H9 (cell line): ENCODE results near the gene KIAA0930. TPM values are rescaled to one million over a fixed set of nuclear protein-coding genes. Genes with fewer than 3 reads are reported as not detected.
A peak's percentile ranks its signal among the peaks of the same experiment; 100 is the strongest.

Experiments used
- DNase-seq: peaks from one replicate; pipeline ENCODE4 v3.0.0-alpha.2; 2017
- H2AFZ ChIP-seq: one replicate; pipeline ENCODE4 v1.6.1; 2013; ENCODE audit warnings: mild to moderate bottlenecking, low read length, control low read depth, moderate library complexity
- H2AK5ac ChIP-seq: 2 replicates; pipeline ENCODE4 v1.6.1; 2013; ENCODE audit warnings: low read length, control low read depth, mixed read lengths; ENCODE audit not compliant: insufficient read length
- H2BK120ac ChIP-seq: one replicate; pipeline ENCODE4 v1.6.1; 2013; ENCODE audit warnings: low read depth, mild to moderate bottlenecking, low read length, control low read depth, inconsistent platforms; ENCODE audit not compliant: poor library complexity, severe bottlenecking
- H2BK12ac ChIP-seq: 2 replicates; pipeline ENCODE4 v1.6.1; 2013; ENCODE audit warnings: low read length, control low read depth, mixed read lengths, low read depth; ENCODE audit not compliant: insufficient read length
- H2BK15ac ChIP-seq: 2 replicates; pipeline ENCODE4 v1.6.1; 2013; ENCODE audit warnings: low read depth, low read length, control low read depth
- H2BK20ac ChIP-seq: one replicate; pipeline ENCODE4 v1.6.1; 2013; ENCODE audit warnings: low read depth, mild to moderate bottlenecking, low read length, control low read depth, inconsistent platforms; ENCODE audit not compliant: poor library complexity, severe bottlenecking
- H2BK5ac ChIP-seq: 2 replicates; pipeline ENCODE4 v1.6.1; 2013; ENCODE audit warnings: low read length, control low read depth, mixed read lengths; ENCODE audit not compliant: insufficient read length
- H3K14ac ChIP-seq: 2 replicates; pipeline ENCODE4 v1.6.1; 2013; ENCODE audit warnings: low read length, control low read depth; ENCODE audit not compliant: insufficient read depth
- H3K18ac ChIP-seq: 2 replicates; pipeline ENCODE4 v1.6.1; 2013; ENCODE audit warnings: low read depth, mild to moderate bottlenecking, mixed read lengths, low read length, control low read depth; ENCODE audit not compliant: insufficient read length
- H3K23ac ChIP-seq: 2 replicates; pipeline ENCODE4 v1.6.1; 2013; ENCODE audit warnings: low read length, control low read depth, mixed read lengths, low read depth; ENCODE audit not compliant: insufficient read length
- H3K23me2 ChIP-seq: 2 replicates; pipeline ENCODE4 v1.6.1; 2013; ENCODE audit warnings: low read depth, mild to moderate bottlenecking, mixed read lengths, low read length, control low read depth; ENCODE audit not compliant: insufficient read length, poor library complexity, severe bottlenecking
- H3K27ac ChIP-seq: 2 replicates; pipeline ENCODE4 v1.5.1; 2013; ENCODE audit warnings: low read length, control low read depth, mixed read lengths, low read depth; ENCODE audit not compliant: insufficient read length
- H3K27me3 ChIP-seq: 2 replicates; pipeline ENCODE4 v1.6.1; 2013; ENCODE audit warnings: low read length, control low read depth, inconsistent platforms; ENCODE audit not compliant: insufficient read depth
- H3K4ac ChIP-seq: 2 replicates; pipeline ENCODE4 v1.6.1; 2013; ENCODE audit warnings: low read depth, mild to moderate bottlenecking, control low read depth, inconsistent platforms, low read length, moderate library complexity
- H3K4me1 ChIP-seq: 2 replicates; pipeline ENCODE4 v1.6.1; 2013; ENCODE audit warnings: low read length, control low read depth, inconsistent platforms; ENCODE audit not compliant: insufficient read depth
- H3K4me2 ChIP-seq: 2 replicates; pipeline ENCODE4 v1.6.1; 2013; ENCODE audit warnings: low read length, control low read depth, mixed read lengths; ENCODE audit not compliant: insufficient read length, insufficient read depth
- H3K56ac ChIP-seq: 2 replicates; pipeline ENCODE4 v1.6.1; 2013; ENCODE audit warnings: low read depth, mild to moderate bottlenecking, mixed read lengths, low read length, control low read depth; ENCODE audit not compliant: insufficient read length
- H3K79me1 ChIP-seq: 2 replicates; pipeline ENCODE4 v1.6.1; 2013; ENCODE audit warnings: low read depth, mild to moderate bottlenecking, moderate library complexity, low read length, control low read depth, inconsistent platforms; ENCODE audit not compliant: insufficient read depth, poor library complexity, severe bottlenecking
- H3K79me2 ChIP-seq: 2 replicates; pipeline ENCODE4 v1.6.1; 2013; ENCODE audit warnings: low read length, control low read depth, inconsistent platforms; ENCODE audit not compliant: insufficient read depth
- H3K9ac ChIP-seq: 2 replicates; pipeline ENCODE4 v1.6.1; 2013; ENCODE audit warnings: low read length, control low read depth, mixed read lengths; ENCODE audit not compliant: insufficient read length; ENCODE audit errors: extremely low read depth
- H3K9me3 ChIP-seq: one replicate; pipeline ENCODE4 v1.6.1; 2013; ENCODE audit warnings: low read depth, low read length, inconsistent platforms; ENCODE audit not compliant: control insufficient read depth
- H3T11ph ChIP-seq: one replicate; pipeline ENCODE4 v1.6.1; 2013; ENCODE audit warnings: mild to moderate bottlenecking, low read length, control low read depth, inconsistent platforms
- H4K20me1 ChIP-seq: one replicate; pipeline ENCODE4 v1.6.1; 2013; ENCODE audit not compliant: control insufficient read depth, insufficient read length, insufficient read depth
- H4K5ac ChIP-seq: 2 replicates; pipeline ENCODE4 v1.6.1; 2013; ENCODE audit warnings: low read depth, mild to moderate bottlenecking, mixed read lengths, low read length, control low read depth; ENCODE audit not compliant: insufficient read length
- H4K8ac ChIP-seq: replicated peaks from 2 replicates; pipeline ENCODE4 v1.6.1; 2013; ENCODE audit warnings: low read length, control low read depth, mixed read lengths, low read depth; ENCODE audit not compliant: insufficient read length
- H4K91ac ChIP-seq: 2 replicates; pipeline ENCODE4 v1.6.1; 2013; ENCODE audit warnings: low read depth, mild to moderate bottlenecking, moderate library complexity, mixed read lengths, low read length, control low read depth; ENCODE audit not compliant: insufficient read length
- H3K27ac Mint-ChIP-seq, 3 experiments: 2 replicates in 2 of 3; 3 replicates in 1 of 3; pipeline ENCODE4 v1.8.0; 2020 to 2021; ENCODE audit warnings: mixed read lengths in 3 of 3, mild to moderate bottlenecking in 1 of 3, moderate library complexity in 1 of 3
- H3K27me3 Mint-ChIP-seq: 2 replicates; pipeline ENCODE4 v1.8.0; 2021; ENCODE audit warnings: low read depth, mild to moderate bottlenecking, moderate library complexity, mixed read lengths
- H3K36me3 Mint-ChIP-seq, 3 experiments: 2 replicates in 2 of 3; 3 replicates in 1 of 3; pipeline ENCODE4 v1.8.0; 2020 to 2021; ENCODE audit warnings: low read depth in 3 of 3, mixed read lengths in 3 of 3; ENCODE audit not compliant: insufficient read depth in 1 of 3
- H3K4me1 Mint-ChIP-seq, 2 experiments: 2 replicates each; pipeline ENCODE4 v1.8.0; 2020; ENCODE audit warnings: mixed read lengths in 2 of 2
- H3K4me3 Mint-ChIP-seq, 2 experiments: 2 replicates in 1 of 2; 3 replicates in 1 of 2; pipeline ENCODE4 v1.8.0; 2020 to 2021; ENCODE audit warnings: mild to moderate bottlenecking in 2 of 2, mixed read lengths in 2 of 2, moderate library complexity in 1 of 2
- H3K9me3 Mint-ChIP-seq, 2 experiments: 2 replicates in 1 of 2; 3 replicates in 1 of 2; pipeline ENCODE4 v1.8.0; 2020; ENCODE audit warnings: mild to moderate bottlenecking in 2 of 2, mixed read lengths in 2 of 2, moderate library complexity in 1 of 2
- CTCF ChIP-seq: fragments of 200-600 bp; sonication (generic); conservative IDR thresholded peaks from 3 replicates; pipeline ENCODE4 v1.8.0; 2021; ENCODE audit warnings: antibody characterized with exemption, mild to moderate bottlenecking
- WGBS: extraction: QIAGEN DNeasy Blood & Tissue Kit; methylation state at CpG from one replicate; pipeline ENCODE4 v1.1.7; 2013; ENCODE audit warnings: missing lambda C conversion rate, low lambda C conversion rate, mixed read lengths; ENCODE audit not compliant: insufficient read length; ENCODE audit errors: extremely low coverage; 5-methylcytosine and 5-hydroxymethylcytosine counted together
- total RNA-seq: library from RNA; stranded (reverse); gene quantifications from 2 replicates; pipeline ENCODE4 v1.2.1, GENCODE V29; 2021

Gene KIAA0930
- total RNA-seq, 1 experiment from 2014 or later = 46.2 TPM

DNA sequence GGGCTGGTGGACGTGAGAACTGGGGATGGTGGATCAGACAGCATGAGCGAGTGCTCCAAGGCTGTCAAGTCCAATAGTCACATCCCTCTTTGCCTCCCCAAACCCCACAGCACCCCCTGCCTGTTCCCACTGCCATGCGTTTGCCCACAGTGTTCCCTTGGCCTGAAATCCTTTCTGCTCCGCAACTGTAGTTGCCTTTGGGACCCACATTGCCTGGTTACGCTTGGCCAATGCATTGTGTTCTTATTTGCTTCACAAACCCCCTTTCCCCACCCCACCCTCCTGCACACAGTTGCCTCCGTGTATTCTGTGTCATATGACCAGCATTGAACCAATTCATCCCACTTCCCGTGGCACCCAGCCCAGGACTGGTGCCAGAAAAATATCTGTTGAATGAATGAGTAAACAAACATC is 2.1 kb upstream of the KIAA0930 start:
- no peak overlapping the region for H3K18ac ChIP-seq
- H3K27me3 ChIP-seq = no peaks in the 10 kb centered on the region
- Mint-ChIP-seq H3K27ac (no peak overlapping the region), H3K4me3 (no peak overlapping the region), H3K4me1 (peaks cover 27 to 35% of the 10 kb centered on the region in 2 experiments), H3K36me3 (peaks cover 2 to 10% (median 7%) of the 10 kb centered on the region in 3 experiments; a peak in 5 of 7 replicates), H3K27me3 (peaks cover 16% of the 10 kb centered on the region), H3K9me3 (no peaks in the 10 kb centered on the region; a peak in 1 of 5 replicates)
- H4K20me1 ChIP-seq = no peaks in the 10 kb centered on the region
- H3K4me2 ChIP-seq = no peak overlapping the region
- H2BK5ac ChIP-seq = no peak overlapping the region
- H3K79me1 ChIP-seq = no peaks in the 10 kb centered on the region
- WGBS = no CpG with 5 or more reads among the region's 7 CpGs
- no peaks in the 10 kb centered on the region for H3K4me1 ChIP-seq
- DNase-seq = no peak
- no peak overlapping the region for H2BK15ac ChIP-seq
- no peak overlapping the region for H2BK12ac ChIP-seq
- peak; percentile 38 for TF ChIP-seq CTCF
- no peak overlapping the region for H3K14ac ChIP-seq
- H2BK20ac ChIP-seq = no peak overlapping the region
- no peak overlapping the region for H2AFZ ChIP-seq
- no peak overlapping the region for H2BK120ac ChIP-seq
- no peaks in the 10 kb centered on the region for H3K9me3 ChIP-seq
- H4K8ac ChIP-seq = no peak overlapping the region
- no peak overlapping the region for H4K91ac ChIP-seq
- no peak overlapping the region for H2AK5ac ChIP-seq
- peaks cover 11% of the 10 kb centered on the region for H3K23me2 ChIP-seq
- no peak overlapping the region for H3K4ac ChIP-seq
- no peak overlapping the region for H3K23ac ChIP-seq
- no peak overlapping the region for H3K27ac ChIP-seq
- H3K79me2 ChIP-seq = no peaks in the 10 kb centered on the region
- H3K56ac ChIP-seq = no peak overlapping the region
- H4K5ac ChIP-seq = no peak overlapping the region
- H3K9ac ChIP-seq = no peak overlapping the region
- H3T11ph ChIP-seq = no peak overlapping the region
